GM19193 (cell line): Measurements from ENCODE around the gene B3GAT1.

ENCODE experiments used
- POLR2A ChIP-seq: IDR thresholded peaks from 4 replicates; pipeline ENCODE4 v1.6.1; 2011; ENCODE audit not compliant: insufficient read depth, insufficient read length; ENCODE audit errors: extremely low read depth

The B3GAT1 gene

GRCh38 chr11:134390706-134391569 lies 21.1 kb downstream of the B3GAT1 start:
- TF ChIP-seq POLR2A: no peak

GRCh38 chr11:134389464-134390180 lies 22.4 kb downstream of the B3GAT1 start:
- TF ChIP-seq POLR2A: no peak

- TF ChIP-seq POLR2A: no peak
Measured at GRCh38 chr11:134388590-134388989, 23.5 kb downstream of the B3GAT1 start.

- TF ChIP-seq POLR2A: no peak
Measured at GRCh38 chr11:134387501-134387900, 24.5 kb downstream of the B3GAT1 start.

- no peak for TF ChIP-seq POLR2A
Measured at GRCh38 chr11:134386945-134387344, 25.1 kb downstream of the B3GAT1 start.

- TF ChIP-seq POLR2A: no peak
Measured at GRCh38 chr11:134385774-134386565, 26.1 kb downstream of the B3GAT1 start.

- no peak for TF ChIP-seq POLR2A
Measured at GRCh38 chr11:134385171-134385570, 26.9 kb downstream of the B3GAT1 start.

- TF ChIP-seq POLR2A: no peak
Measured at GRCh38 chr11:134384406-134384805, 27.6 kb downstream of the B3GAT1 start.

- TF ChIP-seq POLR2A: no peak
Measured at GRCh38 chr11:134383576-134384221, 28.3 kb downstream of the B3GAT1 start.

GRCh38 chr11:134382830-134383229 lies 29.2 kb downstream of the B3GAT1 start:
- no peak for TF ChIP-seq POLR2A

GRCh38 chr11:134382257-134382656 lies 29.8 kb downstream of the B3GAT1 start:
- no peak for TF ChIP-seq POLR2A

- no peak for TF ChIP-seq POLR2A
Measured at GRCh38 chr11:134380785-134381184, 31.3 kb downstream of the B3GAT1 start.

- TF ChIP-seq POLR2A: no peak
Measured at GRCh38 chr11:134380229-134380628, 31.8 kb downstream of the B3GAT1 start.

- TF ChIP-seq POLR2A: no peak
Measured at GRCh38 chr11:134379241-134379640, 32.8 kb downstream of the B3GAT1 start.

- no peak for TF ChIP-seq POLR2A
Measured at GRCh38 chr11:134377876-134378275, 34.2 kb downstream of the B3GAT1 start.
